H9 (cell line): ENCODE data around the gene ZNF236. TPM values are rescaled to one million over a fixed set of nuclear protein-coding genes. Genes with fewer than 3 reads are reported as not detected.

Experiments
- DNase-seq: peaks from one replicate; pipeline ENCODE4 v3.0.0-alpha.2; 2017
- H2AFZ ChIP-seq: one replicate; pipeline ENCODE4 v1.6.1; 2013; ENCODE audit warnings: mild to moderate bottlenecking, low read length, control low read depth, moderate library complexity
- H2AK5ac ChIP-seq: 2 replicates; pipeline ENCODE4 v1.6.1; 2013; ENCODE audit warnings: low read length, control low read depth, mixed read lengths; ENCODE audit not compliant: insufficient read length
- H2BK120ac ChIP-seq: one replicate; pipeline ENCODE4 v1.6.1; 2013; ENCODE audit warnings: low read depth, mild to moderate bottlenecking, low read length, control low read depth, inconsistent platforms; ENCODE audit not compliant: poor library complexity, severe bottlenecking
- H2BK12ac ChIP-seq: 2 replicates; pipeline ENCODE4 v1.6.1; 2013; ENCODE audit warnings: low read length, control low read depth, mixed read lengths, low read depth; ENCODE audit not compliant: insufficient read length
- H2BK15ac ChIP-seq: 2 replicates; pipeline ENCODE4 v1.6.1; 2013; ENCODE audit warnings: low read depth, low read length, control low read depth
- H2BK20ac ChIP-seq: one replicate; pipeline ENCODE4 v1.6.1; 2013; ENCODE audit warnings: low read depth, mild to moderate bottlenecking, low read length, control low read depth, inconsistent platforms; ENCODE audit not compliant: poor library complexity, severe bottlenecking
- H2BK5ac ChIP-seq: 2 replicates; pipeline ENCODE4 v1.6.1; 2013; ENCODE audit warnings: low read length, control low read depth, mixed read lengths; ENCODE audit not compliant: insufficient read length
- H3K14ac ChIP-seq: 2 replicates; pipeline ENCODE4 v1.6.1; 2013; ENCODE audit warnings: low read length, control low read depth; ENCODE audit not compliant: insufficient read depth
- H3K18ac ChIP-seq: 2 replicates; pipeline ENCODE4 v1.6.1; 2013; ENCODE audit warnings: low read depth, mild to moderate bottlenecking, mixed read lengths, low read length, control low read depth; ENCODE audit not compliant: insufficient read length
- H3K23ac ChIP-seq: 2 replicates; pipeline ENCODE4 v1.6.1; 2013; ENCODE audit warnings: low read length, control low read depth, mixed read lengths, low read depth; ENCODE audit not compliant: insufficient read length
- H3K23me2 ChIP-seq: 2 replicates; pipeline ENCODE4 v1.6.1; 2013; ENCODE audit warnings: low read depth, mild to moderate bottlenecking, mixed read lengths, low read length, control low read depth; ENCODE audit not compliant: insufficient read length, poor library complexity, severe bottlenecking
- H3K27ac ChIP-seq: 2 replicates; pipeline ENCODE4 v1.5.1; 2013; ENCODE audit warnings: low read length, control low read depth, mixed read lengths, low read depth; ENCODE audit not compliant: insufficient read length
- H3K27me3 ChIP-seq: 2 replicates; pipeline ENCODE4 v1.6.1; 2013; ENCODE audit warnings: low read length, control low read depth, inconsistent platforms; ENCODE audit not compliant: insufficient read depth
- H3K4ac ChIP-seq: 2 replicates; pipeline ENCODE4 v1.6.1; 2013; ENCODE audit warnings: low read depth, mild to moderate bottlenecking, control low read depth, inconsistent platforms, low read length, moderate library complexity
- H3K4me1 ChIP-seq: 2 replicates; pipeline ENCODE4 v1.6.1; 2013; ENCODE audit warnings: low read length, control low read depth, inconsistent platforms; ENCODE audit not compliant: insufficient read depth
- H3K4me2 ChIP-seq: 2 replicates; pipeline ENCODE4 v1.6.1; 2013; ENCODE audit warnings: low read length, control low read depth, mixed read lengths; ENCODE audit not compliant: insufficient read length, insufficient read depth
- H3K56ac ChIP-seq: 2 replicates; pipeline ENCODE4 v1.6.1; 2013; ENCODE audit warnings: low read depth, mild to moderate bottlenecking, mixed read lengths, low read length, control low read depth; ENCODE audit not compliant: insufficient read length
- H3K79me1 ChIP-seq: 2 replicates; pipeline ENCODE4 v1.6.1; 2013; ENCODE audit warnings: low read depth, mild to moderate bottlenecking, moderate library complexity, low read length, control low read depth, inconsistent platforms; ENCODE audit not compliant: insufficient read depth, poor library complexity, severe bottlenecking
- H3K79me2 ChIP-seq: 2 replicates; pipeline ENCODE4 v1.6.1; 2013; ENCODE audit warnings: low read length, control low read depth, inconsistent platforms; ENCODE audit not compliant: insufficient read depth
- H3K9ac ChIP-seq: 2 replicates; pipeline ENCODE4 v1.6.1; 2013; ENCODE audit warnings: low read length, control low read depth, mixed read lengths; ENCODE audit not compliant: insufficient read length; ENCODE audit errors: extremely low read depth
- H3K9me3 ChIP-seq: one replicate; pipeline ENCODE4 v1.6.1; 2013; ENCODE audit warnings: low read depth, low read length, inconsistent platforms; ENCODE audit not compliant: control insufficient read depth
- H3T11ph ChIP-seq: one replicate; pipeline ENCODE4 v1.6.1; 2013; ENCODE audit warnings: mild to moderate bottlenecking, low read length, control low read depth, inconsistent platforms
- H4K20me1 ChIP-seq: one replicate; pipeline ENCODE4 v1.6.1; 2013; ENCODE audit not compliant: control insufficient read depth, insufficient read length, insufficient read depth
- H4K5ac ChIP-seq: 2 replicates; pipeline ENCODE4 v1.6.1; 2013; ENCODE audit warnings: low read depth, mild to moderate bottlenecking, mixed read lengths, low read length, control low read depth; ENCODE audit not compliant: insufficient read length
- H4K8ac ChIP-seq: replicated peaks from 2 replicates; pipeline ENCODE4 v1.6.1; 2013; ENCODE audit warnings: low read length, control low read depth, mixed read lengths, low read depth; ENCODE audit not compliant: insufficient read length
- H4K91ac ChIP-seq: 2 replicates; pipeline ENCODE4 v1.6.1; 2013; ENCODE audit warnings: low read depth, mild to moderate bottlenecking, moderate library complexity, mixed read lengths, low read length, control low read depth; ENCODE audit not compliant: insufficient read length
- H3K27ac Mint-ChIP-seq, 3 experiments: 2 replicates in 2 of 3; 3 replicates in 1 of 3; pipeline ENCODE4 v1.8.0; 2020 to 2021; ENCODE audit warnings: mixed read lengths in 3 of 3, mild to moderate bottlenecking in 1 of 3, moderate library complexity in 1 of 3
- H3K27me3 Mint-ChIP-seq: 2 replicates; pipeline ENCODE4 v1.8.0; 2021; ENCODE audit warnings: low read depth, mild to moderate bottlenecking, moderate library complexity, mixed read lengths
- H3K36me3 Mint-ChIP-seq, 3 experiments: 2 replicates in 2 of 3; 3 replicates in 1 of 3; pipeline ENCODE4 v1.8.0; 2020 to 2021; ENCODE audit warnings: low read depth in 3 of 3, mixed read lengths in 3 of 3; ENCODE audit not compliant: insufficient read depth in 1 of 3
- H3K4me1 Mint-ChIP-seq, 2 experiments: 2 replicates each; pipeline ENCODE4 v1.8.0; 2020; ENCODE audit warnings: mixed read lengths in 2 of 2
- H3K4me3 Mint-ChIP-seq, 2 experiments: 2 replicates in 1 of 2; 3 replicates in 1 of 2; pipeline ENCODE4 v1.8.0; 2020 to 2021; ENCODE audit warnings: mild to moderate bottlenecking in 2 of 2, mixed read lengths in 2 of 2, moderate library complexity in 1 of 2
- H3K9me3 Mint-ChIP-seq, 2 experiments: 2 replicates in 1 of 2; 3 replicates in 1 of 2; pipeline ENCODE4 v1.8.0; 2020; ENCODE audit warnings: mild to moderate bottlenecking in 2 of 2, mixed read lengths in 2 of 2, moderate library complexity in 1 of 2
- CTCF ChIP-seq: fragments of 200-600 bp; sonication (generic); conservative IDR thresholded peaks from 3 replicates; pipeline ENCODE4 v1.8.0; 2021; ENCODE audit warnings: antibody characterized with exemption, mild to moderate bottlenecking
- WGBS: extraction: QIAGEN DNeasy Blood & Tissue Kit; methylation state at CpG from one replicate; pipeline ENCODE4 v1.1.7; 2013; ENCODE audit warnings: missing lambda C conversion rate, low lambda C conversion rate, mixed read lengths; ENCODE audit not compliant: insufficient read length; ENCODE audit errors: extremely low coverage; 5-methylcytosine and 5-hydroxymethylcytosine counted together
- total RNA-seq: library from RNA; stranded (reverse); gene quantifications from 2 replicates; pipeline ENCODE4 v1.2.1, GENCODE V29; 2021

The ZNF236 gene
- total RNA-seq, 1 experiment from 2014 or later, result 16.0 TPM

GRCh38 chr18:77000527-77000926 lies 178.2 kb downstream of the ZNF236 start:
- H3K4ac ChIP-seq, result no peak overlapping the region
- H2AFZ ChIP-seq, result no peak overlapping the region
- H2BK5ac ChIP-seq, result no peak overlapping the region
- no peak overlapping the region for H3K14ac ChIP-seq
- no peaks in the 10 kb centered on the region for H4K20me1 ChIP-seq
- no peak overlapping the region for H3K23ac ChIP-seq
- no peaks in the 10 kb centered on the region for H3K27me3 ChIP-seq
- H3K56ac ChIP-seq, result no peak overlapping the region
- no peak overlapping the region for H4K8ac ChIP-seq
- Mint-ChIP-seq H3K4me1 (peaks cover 12 to 17% of the 10 kb centered on the region in 2 experiments), H3K36me3 (no peaks in the 10 kb centered on the region; a peak in 1 of 7 replicates), H3K27ac (no peak overlapping the region), H3K4me3 (no peak overlapping the region), H3K9me3 (no peaks in the 10 kb centered on the region), H3K27me3 (no peaks in the 10 kb centered on the region; the same call in none of the 2 replicates)
- H3K18ac ChIP-seq, result no peak overlapping the region
- H3K79me1 ChIP-seq, result no peaks in the 10 kb centered on the region
- no peak overlapping the region for H4K5ac ChIP-seq
- no peaks in the 10 kb centered on the region for H3K79me2 ChIP-seq
- peak; percentile 98 for TF ChIP-seq CTCF
- no peak overlapping the region for H2BK120ac ChIP-seq
- H3K9ac ChIP-seq, result no peak overlapping the region
- H2BK12ac ChIP-seq, result no peak overlapping the region
- no peak overlapping the region for H2AK5ac ChIP-seq
- H3K4me2 ChIP-seq, result no peak overlapping the region
- no peaks in the 10 kb centered on the region for H3K23me2 ChIP-seq
- peak; percentile 40 for DNase-seq
- no peak overlapping the region for H3K27ac ChIP-seq
- no peak overlapping the region for H2BK15ac ChIP-seq
- no peaks in the 10 kb centered on the region for H3K9me3 ChIP-seq
- H4K91ac ChIP-seq, result no peak overlapping the region
- H3K4me1 ChIP-seq, result no peaks in the 10 kb centered on the region
- no peak overlapping the region for H3T11ph ChIP-seq
- no CpG with 5 or more reads among the region's 11 CpGs for WGBS
- H2BK20ac ChIP-seq, result no peak overlapping the region
